GM08714 (cell line): Measurements from ENCODE around the gene BMAL1.
"Not testable (repeated sequence)": the region's sequence is repeated elsewhere in the genome, so short reads cannot be mapped to it uniquely, and the experiment has no call there.

Source experiments
- H3K4me3 ChIP-seq: fragments of 200-500 bp; sonication (Bioruptor generic); 2 replicates; pipeline ENCODE4 v1.5.1; 2014; ENCODE audit warnings: mild to moderate bottlenecking, low read length, inconsistent platforms
- ZNF274 ChIP-seq: IDR thresholded peaks from 2 replicates; pipeline ENCODE4 v1.6.1; 2012; ENCODE audit warnings: mild to moderate bottlenecking, low read depth, low read length

BMAL1 gene

GRCh38 chr11:13423372-13423771 lies 145.8 kb downstream of the BMAL1 start:
- no peak overlapping the region for H3K4me3 ChIP-seq
- TF ChIP-seq ZNF274 = no peak

GRCh38 chr11:13427440-13427839 lies 149.8 kb downstream of the BMAL1 start:
- TF ChIP-seq ZNF274 = no peak
- no peak overlapping the region for H3K4me3 ChIP-seq

GRCh38 chr11:13429288-13429687 lies 151.7 kb downstream of the BMAL1 start:
- no peak for TF ChIP-seq ZNF274
- H3K4me3 ChIP-seq = no peak overlapping the region

GRCh38 chr11:13429836-13430235 lies 152.2 kb downstream of the BMAL1 start:
- no peak overlapping the region for H3K4me3 ChIP-seq
- TF ChIP-seq ZNF274 = no peak

GRCh38 chr11:13433437-13433836 lies 155.8 kb downstream of the BMAL1 start:
- H3K4me3 ChIP-seq = no peak overlapping the region
- TF ChIP-seq ZNF274 = no peak

GRCh38 chr11:13434247-13435205 lies 156.9 kb downstream of the BMAL1 start:
- TF ChIP-seq ZNF274 = no peak
- no peak overlapping the region for H3K4me3 ChIP-seq

GRCh38 chr11:13436836-13437235 lies 159.2 kb downstream of the BMAL1 start:
- not testable (repeated sequence) for H3K4me3 ChIP-seq
